SU-DHL-6 (cell line): ENCODE results near the gene CFAP99.

Source experiments
- H2AFZ ChIP-seq: fragments of 200-600 bp; sonication (generic); 2 replicates; pipeline ENCODE4 v1.6.1; 2014; ENCODE audit warnings: low read depth, mild to moderate bottlenecking, moderate library complexity, mixed read lengths, antibody characterized with exemption, low read length; ENCODE audit not compliant: severe bottlenecking
- H3F3A ChIP-seq: fragments of 200-600 bp; shearing (Covaris generic); 2 replicates; pipeline ENCODE4 v1.6.0; 2016; ENCODE audit warnings: antibody characterized with exemption, mild to moderate bottlenecking; ENCODE audit not compliant: insufficient read depth
- H3K27ac ChIP-seq: fragments of 200-600 bp; sonication (generic); 2 replicates; pipeline ENCODE4 v1.5.1; 2016; ENCODE audit warnings: low read depth, mild to moderate bottlenecking, low read length, moderate library complexity, mixed read lengths
- H3K27me3 ChIP-seq: fragments of 200-600 bp; sonication (generic), shearing (Covaris generic); 2 replicates; pipeline ENCODE4 v1.6.0; 2014; ENCODE audit warnings: mild to moderate bottlenecking, low read length
- H3K36me3 ChIP-seq: fragments of 200-600 bp; sonication (generic); 2 replicates; pipeline ENCODE4 v1.6.1; 2014; ENCODE audit warnings: mild to moderate bottlenecking, low read length, mixed read lengths
- H3K4me2 ChIP-seq: fragments of 300-600, 200-600 bp; shearing (Covaris generic), sonication (generic); 2 replicates; pipeline ENCODE4 v1.6.0; 2014; ENCODE audit warnings: low read length, low read depth, mild to moderate bottlenecking; ENCODE audit not compliant: poor library complexity, severe bottlenecking
- H3K4me3 ChIP-seq: fragments of 200-600 bp; sonication (generic); 2 replicates; pipeline ENCODE4 v1.5.1; 2014; ENCODE audit warnings: antibody characterized with exemption, low read length, mild to moderate bottlenecking, mixed read lengths; ENCODE audit not compliant: insufficient read depth, poor library complexity, severe bottlenecking
- H3K79me2 ChIP-seq: fragments of 200-600 bp; sonication (generic); 2 replicates; pipeline ENCODE4 v1.6.1; 2014; ENCODE audit warnings: mild to moderate bottlenecking, low read length, moderate library complexity; ENCODE audit not compliant: insufficient read depth
- H3K9ac ChIP-seq: fragments of 200-600 bp; sonication (generic); 2 replicates; pipeline ENCODE4 v1.7.0; 2014; ENCODE audit warnings: mild to moderate bottlenecking, low read length
- H3K9me2 ChIP-seq: fragments of 200-600 bp; sonication (generic); replicated peaks from 2 replicates; pipeline ENCODE4 v1.6.1; 2014; ENCODE audit warnings: low read length; ENCODE audit not compliant: insufficient read depth
- H3K9me3 ChIP-seq: fragments of 200-600 bp; sonication (generic); 2 replicates; pipeline ENCODE4 v1.6.1; 2014; ENCODE audit warnings: low read length, mixed read lengths; ENCODE audit not compliant: insufficient read depth
- H4K20me1 ChIP-seq: fragments of 200-600 bp; sonication (generic); 2 replicates; pipeline ENCODE4 v1.6.1; 2014; ENCODE audit warnings: low read depth, mild to moderate bottlenecking, antibody characterized with exemption, low read length, moderate library complexity, mixed read lengths
- CTCF ChIP-seq: fragments of 200-600 bp; sonication (generic); IDR thresholded peaks from one replicate; pipeline ENCODE4 v1.5.1; 2017; ENCODE audit warnings: antibody characterized with exemption, mild to moderate bottlenecking, low read length, moderate library complexity; ENCODE audit not compliant: insufficient read depth, poor library complexity, severe bottlenecking
- EZH2phosphoT487 ChIP-seq: fragments of 200-600 bp; sonication (generic), shearing (Covaris generic); conservative IDR thresholded peaks from 2 replicates; pipeline ENCODE4 v1.6.1; 2018; ENCODE audit warnings: mild to moderate bottlenecking, antibody characterized with exemption, low read length, moderate library complexity, mixed read lengths

Gene CFAP99

GRCh38 chr4:2483237-2483636 lies 64.5 kb downstream of the CFAP99 start:
- no peak for TF ChIP-seq EZH2phosphoT487
- TF ChIP-seq CTCF, result no peak
- Histone ChIP-seq H3K27me3 (no peaks in the 10 kb centered on the region), H3K27ac (no peak overlapping the region), H3F3A (peaks cover 17% of the 10 kb centered on the region; the same call in 1 of the 2 replicates), H3K9ac (0 out of 2 replicates have a peak overlapping the region, but pooled peaks have one; percentile 16), H3K4me3 (no peak overlapping the region), H3K36me3 (no peaks in the 10 kb centered on the region), H3K79me2 (peaks cover 96% of the 10 kb centered on the region), H3K4me2 (peak overlapping the region; percentile 41), H2AFZ (no peak overlapping the region), H4K20me1 (peaks cover 33% of the 10 kb centered on the region), H3K9me2 (no peaks in the 10 kb centered on the region), H3K9me3 (no peaks in the 10 kb centered on the region)

DNA sequence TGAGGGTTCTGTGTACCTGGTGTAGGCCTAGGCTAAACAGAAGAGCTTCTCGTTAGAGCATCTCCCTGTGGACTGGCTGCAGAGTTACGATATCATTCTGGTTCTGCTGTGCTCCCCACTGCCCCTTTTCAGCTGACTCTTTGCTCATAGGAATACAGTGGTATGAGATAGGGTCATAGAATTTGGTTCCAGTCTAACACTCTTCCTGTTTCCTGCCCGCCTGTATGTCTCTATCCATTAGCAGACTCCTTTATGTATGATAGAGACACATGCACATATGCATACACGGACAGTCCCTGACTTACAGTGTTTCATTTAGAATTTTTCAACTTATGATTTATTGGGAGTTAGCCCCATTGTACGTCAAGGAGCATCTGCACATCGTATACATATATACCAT lies 65.4 kb downstream of the CFAP99 start:
- Histone ChIP-seq H4K20me1 (peaks cover 33% of the 10 kb centered on the region), H3K9me2 (no peaks in the 10 kb centered on the region), H3F3A (peaks cover 17% of the 10 kb centered on the region; the same call in 1 of the 2 replicates), H3K4me2 (peak overlapping the region; percentile 48), H3K79me2 (peaks cover 96% of the 10 kb centered on the region), H3K36me3 (no peaks in the 10 kb centered on the region), H3K27me3 (no peaks in the 10 kb centered on the region), H3K27ac (peak overlapping the region; percentile 69), H2AFZ (no peak overlapping the region), H3K4me3 (no peak overlapping the region), H3K9ac (peak overlapping the region; percentile 23; the same call in 1 of the 2 replicates), H3K9me3 (no peaks in the 10 kb centered on the region)
- no peak for TF ChIP-seq EZH2phosphoT487
- TF ChIP-seq CTCF, result no peak

GRCh38 chr4:2484993-2485392 lies 66.2 kb downstream of the CFAP99 start:
- Histone ChIP-seq H3K36me3 (no peaks in the 10 kb centered on the region), H3K27ac (peak overlapping the region; percentile 69), H3K9me3 (no peaks in the 10 kb centered on the region), H3K4me2 (peak overlapping the region; percentile 48), H2AFZ (no peak overlapping the region), H3F3A (peaks cover 17% of the 10 kb centered on the region; the same call in 1 of the 2 replicates), H3K9me2 (no peaks in the 10 kb centered on the region), H3K9ac (peak overlapping the region; percentile 23), H4K20me1 (peaks cover 33% of the 10 kb centered on the region), H3K27me3 (no peaks in the 10 kb centered on the region), H3K4me3 (no peak overlapping the region), H3K79me2 (peaks cover 96% of the 10 kb centered on the region)
- TF ChIP-seq CTCF, result no peak
- TF ChIP-seq EZH2phosphoT487, result no peak
